DND-41 (cell line): ENCODE results near the gene CFAP206.

Experiments used
- EZH2 ChIP-seq: IDR thresholded peaks from 3 replicates; pipeline ENCODE4 v1.6.1; 2012; ENCODE audit warnings: borderline replicate concordance, low read depth, mild to moderate bottlenecking, moderate library complexity, low read length, inconsistent platforms; ENCODE audit not compliant: severe bottlenecking
- TF ChIP-seq, protein P1 (sequence below): IDR thresholded peaks from 2 replicates; pipeline ENCODE4 v1.5.1; 2012; ENCODE audit warnings: borderline replicate concordance, low read length, moderate library complexity, mild to moderate bottlenecking; ENCODE audit not compliant: poor library complexity, severe bottlenecking; ENCODE audit errors: extremely low read depth

DNA sequence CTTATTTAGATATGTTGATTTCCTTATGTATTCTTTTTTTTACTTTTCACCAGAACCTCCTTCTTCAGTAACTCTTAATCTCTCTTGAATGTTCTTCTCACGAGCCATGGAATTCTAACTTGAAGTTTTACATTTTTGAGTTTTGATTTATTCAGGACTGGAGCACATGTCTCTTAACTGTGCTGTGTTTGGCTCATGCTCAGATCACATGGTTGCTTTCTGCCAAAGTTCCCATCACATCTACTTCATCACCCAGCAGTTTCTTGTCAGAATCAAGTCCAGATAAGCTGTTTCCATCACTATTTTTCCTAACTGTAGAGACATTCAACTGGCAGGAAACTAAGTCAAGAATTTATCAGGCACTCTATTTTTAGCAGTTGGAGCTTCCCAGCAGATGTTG lies 96.7 kb downstream of the CFAP206 start:
- TF ChIP-seq, protein P1, sequence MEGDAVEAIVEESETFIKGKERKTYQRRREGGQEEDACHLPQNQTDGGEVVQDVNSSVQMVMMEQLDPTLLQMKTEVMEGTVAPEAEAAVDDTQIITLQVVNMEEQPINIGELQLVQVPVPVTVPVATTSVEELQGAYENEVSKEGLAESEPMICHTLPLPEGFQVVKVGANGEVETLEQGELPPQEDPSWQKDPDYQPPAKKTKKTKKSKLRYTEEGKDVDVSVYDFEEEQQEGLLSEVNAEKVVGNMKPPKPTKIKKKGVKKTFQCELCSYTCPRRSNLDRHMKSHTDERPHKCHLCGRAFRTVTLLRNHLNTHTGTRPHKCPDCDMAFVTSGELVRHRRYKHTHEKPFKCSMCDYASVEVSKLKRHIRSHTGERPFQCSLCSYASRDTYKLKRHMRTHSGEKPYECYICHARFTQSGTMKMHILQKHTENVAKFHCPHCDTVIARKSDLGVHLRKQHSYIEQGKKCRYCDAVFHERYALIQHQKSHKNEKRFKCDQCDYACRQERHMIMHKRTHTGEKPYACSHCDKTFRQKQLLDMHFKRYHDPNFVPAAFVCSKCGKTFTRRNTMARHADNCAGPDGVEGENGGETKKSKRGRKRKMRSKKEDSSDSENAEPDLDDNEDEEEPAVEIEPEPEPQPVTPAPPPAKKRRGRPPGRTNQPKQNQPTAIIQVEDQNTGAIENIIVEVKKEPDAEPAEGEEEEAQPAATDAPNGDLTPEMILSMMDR, result no peak
- TF ChIP-seq EZH2, result no peak
